ENCODE measurements around the gene FDXR. TPM values are rescaled to one million over a fixed set of nuclear protein-coding genes. Genes with fewer than 3 reads are reported as not detected.
A peak's percentile ranks its signal among the peaks of the same experiment; 100 is the strongest.

Gene FDXR
- total RNA-seq, 1 experiment from 2014 or later: 39.7 TPM

DNA sequence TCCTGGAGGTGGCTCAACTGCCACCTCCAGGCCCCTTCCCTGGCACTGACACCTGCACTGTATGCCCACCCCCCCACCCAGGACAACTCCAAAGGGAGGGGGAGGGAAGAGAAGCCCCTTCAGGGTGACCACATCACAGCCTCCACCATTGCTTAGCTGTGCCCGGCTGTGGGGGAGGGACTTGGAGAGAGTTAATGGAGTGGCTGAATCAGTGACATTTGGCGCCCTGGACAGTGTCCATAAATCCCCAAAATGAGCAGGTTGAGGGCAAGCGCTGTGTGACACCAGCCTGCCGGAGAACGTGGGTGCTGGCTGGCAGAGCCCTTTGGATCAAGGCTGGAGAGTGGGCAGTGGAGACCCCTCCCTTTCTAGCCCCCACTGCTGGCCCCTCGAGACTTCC, 49.4 kb upstream of the FDXR start:
- H3K4me2 ChIP-seq (ENCODE audit: insufficient read depth, insufficient read length, low read length): no peak overlapping the region
- H3K4ac ChIP-seq (ENCODE audit: low read depth, low read length): no peak overlapping the region
- no peaks in the 10 kb centered on the region for H3K4me1 ChIP-seq (ENCODE audit: insufficient read depth, low read length)
- no peak overlapping the region for H2AK5ac ChIP-seq (ENCODE audit: insufficient read length, low read length)
- H4K20me1 ChIP-seq (ENCODE audit: control insufficient read depth, insufficient read depth, insufficient read length): no peaks in the 10 kb centered on the region
- H3K23me2 ChIP-seq (ENCODE audit: insufficient read length, low read depth, low read length, poor library complexity, severe bottlenecking): peaks cover 5% of the 10 kb centered on the region
- peak; percentile 25 for DNase-seq
- no peaks in the 10 kb centered on the region for H3K79me1 ChIP-seq (ENCODE audit: insufficient read depth, low read depth, low read length, poor library complexity, severe bottlenecking)
- H4K8ac ChIP-seq (replicated peaks; ENCODE audit: insufficient read length, low read depth, low read length): no peak overlapping the region
- TF ChIP-seq, protein P1, sequence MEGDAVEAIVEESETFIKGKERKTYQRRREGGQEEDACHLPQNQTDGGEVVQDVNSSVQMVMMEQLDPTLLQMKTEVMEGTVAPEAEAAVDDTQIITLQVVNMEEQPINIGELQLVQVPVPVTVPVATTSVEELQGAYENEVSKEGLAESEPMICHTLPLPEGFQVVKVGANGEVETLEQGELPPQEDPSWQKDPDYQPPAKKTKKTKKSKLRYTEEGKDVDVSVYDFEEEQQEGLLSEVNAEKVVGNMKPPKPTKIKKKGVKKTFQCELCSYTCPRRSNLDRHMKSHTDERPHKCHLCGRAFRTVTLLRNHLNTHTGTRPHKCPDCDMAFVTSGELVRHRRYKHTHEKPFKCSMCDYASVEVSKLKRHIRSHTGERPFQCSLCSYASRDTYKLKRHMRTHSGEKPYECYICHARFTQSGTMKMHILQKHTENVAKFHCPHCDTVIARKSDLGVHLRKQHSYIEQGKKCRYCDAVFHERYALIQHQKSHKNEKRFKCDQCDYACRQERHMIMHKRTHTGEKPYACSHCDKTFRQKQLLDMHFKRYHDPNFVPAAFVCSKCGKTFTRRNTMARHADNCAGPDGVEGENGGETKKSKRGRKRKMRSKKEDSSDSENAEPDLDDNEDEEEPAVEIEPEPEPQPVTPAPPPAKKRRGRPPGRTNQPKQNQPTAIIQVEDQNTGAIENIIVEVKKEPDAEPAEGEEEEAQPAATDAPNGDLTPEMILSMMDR (conservative IDR thresholded peaks at IDR 0.05): no peak
- H3K56ac ChIP-seq (ENCODE audit: insufficient read length, low read depth, low read length): no peak overlapping the region
- no peak overlapping the region for H2BK5ac ChIP-seq (ENCODE audit: insufficient read length, low read length)
- H2BK15ac ChIP-seq (ENCODE audit: low read depth, low read length): no peak overlapping the region
- H3K23ac ChIP-seq (ENCODE audit: insufficient read length, low read depth, low read length): no peak overlapping the region
- peaks cover 12 to 33% of the 10 kb centered on the region in 2 experiments for H3K4me1 Mint-ChIP-seq
- H3K27me3 Mint-ChIP-seq (ENCODE audit: low read depth): peaks cover 71% of the 10 kb centered on the region
- H3K36me3 Mint-ChIP-seq (ENCODE audit: insufficient read depth in 1 of 3, low read depth in 3 of 3): no peaks in the 10 kb centered on the region; a peak in 1 of 7 replicates
- no peak overlapping the region for H3K27ac Mint-ChIP-seq
- H4K91ac ChIP-seq (ENCODE audit: insufficient read length, low read depth, low read length): no peak overlapping the region
- H3K18ac ChIP-seq (ENCODE audit: insufficient read length, low read depth, low read length): no peak overlapping the region
- no CpG with 5 or more reads among the region's 6 CpGs for WGBS (ENCODE audit: extremely low coverage, insufficient read length, low lambda C conversion rate)
- no peak overlapping the region for H2AFZ ChIP-seq (ENCODE audit: low read length)
- no peak overlapping the region for H3K9ac ChIP-seq (ENCODE audit: extremely low read depth, insufficient read length, low read length)
- peaks cover 43% of the 10 kb centered on the region for H3K27me3 ChIP-seq (ENCODE audit: insufficient read depth, low read length)
- H3K79me2 ChIP-seq (ENCODE audit: insufficient read depth, low read length): no peaks in the 10 kb centered on the region
- no peak overlapping the region for H2BK120ac ChIP-seq (ENCODE audit: low read depth, low read length, poor library complexity, severe bottlenecking)
- H2BK20ac ChIP-seq (ENCODE audit: low read depth, low read length, poor library complexity, severe bottlenecking): no peak overlapping the region
- H3K9me3 ChIP-seq (ENCODE audit: control insufficient read depth, low read depth, low read length): no peaks in the 10 kb centered on the region
- no peak overlapping the region for H3T11ph ChIP-seq (ENCODE audit: low read length)
- no peak overlapping the region for H3K27ac ChIP-seq (ENCODE audit: insufficient read length, low read depth, low read length)
- H3K9me3 Mint-ChIP-seq: peaks cover 0 to 5% of the 10 kb centered on the region in 2 experiments; a peak in 1 of 5 replicates
- no peak overlapping the region for H3K14ac ChIP-seq (ENCODE audit: insufficient read depth, low read length)
- no peak overlapping the region for H4K5ac ChIP-seq (ENCODE audit: insufficient read length, low read depth, low read length)
- peak overlapping the region; percentile 60 to 75; a peak in 4 of 5 replicates for H3K4me3 Mint-ChIP-seq
- H2BK12ac ChIP-seq (ENCODE audit: insufficient read length, low read depth, low read length): no peak overlapping the region

All from H9 (cell line).